Endodermal cell (in vitro differentiated cells): ENCODE data around the gene PPP2R5C. TPM values are rescaled to one million over a fixed set of nuclear protein-coding genes. Genes with fewer than 3 reads are reported as not detected.

Experiments
- DNase-seq: peaks from one replicate; pipeline ENCODE4 v3.0.0-alpha.2; 2017
- H3K27ac ChIP-seq: 2 replicates; pipeline ENCODE4 v1.5.1; 2013; ENCODE audit warnings: mild to moderate bottlenecking, low read depth, low read length, moderate library complexity
- H3K27me3 ChIP-seq: 2 replicates; pipeline ENCODE4 v1.6.1; 2013; ENCODE audit warnings: mild to moderate bottlenecking, low read length, moderate library complexity; ENCODE audit not compliant: insufficient read depth, control insufficient read depth, poor library complexity, severe bottlenecking
- H3K36me3 ChIP-seq: 2 replicates; pipeline ENCODE4 v1.7.0; 2013; ENCODE audit warnings: mild to moderate bottlenecking, low read length, moderate library complexity; ENCODE audit not compliant: control insufficient read depth, insufficient read depth
- H3K4me1 ChIP-seq: one replicate; pipeline ENCODE4 v1.7.0; 2013; ENCODE audit warnings: low read length; ENCODE audit not compliant: control insufficient read depth, insufficient read depth
- H3K4me3 ChIP-seq: 2 replicates; pipeline ENCODE4 v1.5.1; 2013; ENCODE audit warnings: mild to moderate bottlenecking, low read length, moderate library complexity
- H3K9ac ChIP-seq: 2 replicates; pipeline ENCODE4 v1.6.1; 2013; ENCODE audit warnings: mild to moderate bottlenecking, low read length, moderate library complexity; ENCODE audit not compliant: poor library complexity, severe bottlenecking; ENCODE audit errors: extremely low read depth
- H3K9me3 ChIP-seq: 2 replicates; pipeline ENCODE4 v1.6.1; 2013; ENCODE audit warnings: mild to moderate bottlenecking, low read length, moderate library complexity; ENCODE audit not compliant: control insufficient read depth
- H3K27ac Mint-ChIP-seq: 2 replicates; pipeline ENCODE4 v1.8.0; 2020; ENCODE audit warnings: mixed read lengths
- H3K27me3 Mint-ChIP-seq: 2 replicates; pipeline ENCODE4 v1.8.0; 2021; ENCODE audit warnings: mild to moderate bottlenecking, mixed read lengths; ENCODE audit not compliant: insufficient read depth
- H3K36me3 Mint-ChIP-seq: 2 replicates; pipeline ENCODE4 v1.8.0; 2020; ENCODE audit warnings: low read depth, mixed read lengths
- H3K4me1 Mint-ChIP-seq: 2 replicates; pipeline ENCODE4 v1.8.0; 2020; ENCODE audit warnings: mixed read lengths
- H3K4me3 Mint-ChIP-seq: 2 replicates; pipeline ENCODE4 v1.8.0; 2020; ENCODE audit warnings: mild to moderate bottlenecking, moderate library complexity, mixed read lengths
- H3K9me3 Mint-ChIP-seq: 2 replicates; pipeline ENCODE4 v1.8.0; 2020; ENCODE audit warnings: mild to moderate bottlenecking, mixed read lengths
- CTCF ChIP-seq: fragments of 200-600 bp; sonication (generic); conservative IDR thresholded peaks from 2 replicates; pipeline ENCODE4 v1.5.0; 2021; ENCODE audit warnings: antibody characterized with exemption, mild to moderate bottlenecking
- WGBS, 2 experiments: methylation state at CpG; one replicate each; pipeline versions ENCODE4 v1.1.5 to v1.1.7; 2013; ENCODE audit warnings: missing lambda C conversion rate in 2 of 2, mixed read lengths in 1 of 2; ENCODE audit not compliant: insufficient coverage in 1 of 2, insufficient read length in 1 of 2; 5-methylcytosine and 5-hydroxymethylcytosine counted together
- total RNA-seq, 2 donors: library from RNA; stranded (reverse); fragmentation: NEBNext Ultra II Directional in 1 of 2; extraction: Animal tissue kit (Norgen Biotek cat#: 25700) in 1 of 2; gene quantifications; 2 replicates in 1 of 2; 3 replicates in 1 of 2; pipeline ENCODE4 v1.2.1, GENCODE V29; 2021

The PPP2R5C gene
- total RNA-seq, 2 donors from 2014 or later: 116 to 117 TPM

- no peak overlapping the region for H3K27ac ChIP-seq
- H3K4me1 Mint-ChIP-seq: peaks cover 4% of the 10 kb centered on the region
- WGBS, 2 experiments: 92 to 100% methylated on average over 2 to 5 of the region's 7 CpGs
- peaks cover 10% of the 10 kb centered on the region for H3K9me3 Mint-ChIP-seq
- H3K27me3 Mint-ChIP-seq: peaks cover 9% of the 10 kb centered on the region
- H3K27ac Mint-ChIP-seq: no peak overlapping the region
- H3K4me3 ChIP-seq: no peak overlapping the region
- TF ChIP-seq CTCF: no peak
- no peaks in the 10 kb centered on the region for H3K27me3 ChIP-seq
- no peak overlapping the region for H3K9ac ChIP-seq
- H3K9me3 ChIP-seq: peaks cover 5% of the 10 kb centered on the region
- no peak overlapping the region for H3K4me3 Mint-ChIP-seq
- H3K4me1 ChIP-seq: peaks cover 2% of the 10 kb centered on the region
- H3K36me3 Mint-ChIP-seq: no peaks in the 10 kb centered on the region
- peak; percentile 38 for DNase-seq
- H3K36me3 ChIP-seq: no peaks in the 10 kb centered on the region
Measured at GRCh38 chr14:101713621-101714349, 47.7 kb upstream of the PPP2R5C start.

GRCh38 chr14:101714394-101714793, 47.1 kb upstream of the PPP2R5C start:
- Histone ChIP-seq H3K9me3 (peaks cover 5% of the 10 kb centered on the region), H3K27ac (no peak overlapping the region), H3K4me3 (no peak overlapping the region), H3K36me3 (no peaks in the 10 kb centered on the region), H3K27me3 (no peaks in the 10 kb centered on the region), H3K4me1 (peaks cover 2% of the 10 kb centered on the region), H3K9ac (no peak overlapping the region)
- TF ChIP-seq CTCF: no peak
- Mint-ChIP-seq H3K9me3 (peaks cover 10% of the 10 kb centered on the region), H3K27me3 (peaks cover 9% of the 10 kb centered on the region), H3K4me3 (no peak overlapping the region), H3K36me3 (no peaks in the 10 kb centered on the region), H3K4me1 (peaks cover 4% of the 10 kb centered on the region), H3K27ac (no peak overlapping the region)
- DNase-seq: no peak
- 85 to 93% methylated on average over 2 to 3 of the region's 3 CpGs for WGBS, 2 experiments

- H3K36me3 ChIP-seq: no peaks in the 10 kb centered on the region
- H3K9ac ChIP-seq: no peak overlapping the region
- Mint-ChIP-seq H3K36me3 (no peaks in the 10 kb centered on the region), H3K27me3 (peaks cover 9% of the 10 kb centered on the region), H3K27ac (no peak overlapping the region), H3K4me3 (no peak overlapping the region), H3K9me3 (peaks cover 10% of the 10 kb centered on the region), H3K4me1 (peaks cover 1% of the 10 kb centered on the region)
- TF ChIP-seq CTCF: no peak
- H3K27ac ChIP-seq: no peak overlapping the region
- peaks cover under 1% of the 10 kb centered on the region for H3K4me1 ChIP-seq
- peak; percentile 41 for DNase-seq
- no peak overlapping the region for H3K4me3 ChIP-seq
- H3K27me3 ChIP-seq: no peaks in the 10 kb centered on the region
- H3K9me3 ChIP-seq: peaks cover 5% of the 10 kb centered on the region
- WGBS, 2 experiments: 89 to 93% methylated on average over 10 to 13 of the region's 14 CpGs
Measured at GRCh38 chr14:101715210-101716076, 46.1 kb upstream of the PPP2R5C start.
